ENCODE data around the gene CEP72.
"Not testable (repeated sequence)": the region's sequence is repeated elsewhere in the genome, so short reads cannot be mapped to it uniquely, and the experiment has no call there.

The CEP72 gene

GRCh38 chr5:696753-697702, 84.9 kb downstream of the CEP72 start:
- DNase-seq (ENCODE audit: low read depth); H3K4me3 ChIP-seq (ENCODE audit: low read length): not testable (repeated sequence)
